ENCODE measurements around the gene CCNA1.
A peak's percentile ranks its signal among the peaks of the same experiment; 100 is the strongest.

CCNA1 gene

DNA sequence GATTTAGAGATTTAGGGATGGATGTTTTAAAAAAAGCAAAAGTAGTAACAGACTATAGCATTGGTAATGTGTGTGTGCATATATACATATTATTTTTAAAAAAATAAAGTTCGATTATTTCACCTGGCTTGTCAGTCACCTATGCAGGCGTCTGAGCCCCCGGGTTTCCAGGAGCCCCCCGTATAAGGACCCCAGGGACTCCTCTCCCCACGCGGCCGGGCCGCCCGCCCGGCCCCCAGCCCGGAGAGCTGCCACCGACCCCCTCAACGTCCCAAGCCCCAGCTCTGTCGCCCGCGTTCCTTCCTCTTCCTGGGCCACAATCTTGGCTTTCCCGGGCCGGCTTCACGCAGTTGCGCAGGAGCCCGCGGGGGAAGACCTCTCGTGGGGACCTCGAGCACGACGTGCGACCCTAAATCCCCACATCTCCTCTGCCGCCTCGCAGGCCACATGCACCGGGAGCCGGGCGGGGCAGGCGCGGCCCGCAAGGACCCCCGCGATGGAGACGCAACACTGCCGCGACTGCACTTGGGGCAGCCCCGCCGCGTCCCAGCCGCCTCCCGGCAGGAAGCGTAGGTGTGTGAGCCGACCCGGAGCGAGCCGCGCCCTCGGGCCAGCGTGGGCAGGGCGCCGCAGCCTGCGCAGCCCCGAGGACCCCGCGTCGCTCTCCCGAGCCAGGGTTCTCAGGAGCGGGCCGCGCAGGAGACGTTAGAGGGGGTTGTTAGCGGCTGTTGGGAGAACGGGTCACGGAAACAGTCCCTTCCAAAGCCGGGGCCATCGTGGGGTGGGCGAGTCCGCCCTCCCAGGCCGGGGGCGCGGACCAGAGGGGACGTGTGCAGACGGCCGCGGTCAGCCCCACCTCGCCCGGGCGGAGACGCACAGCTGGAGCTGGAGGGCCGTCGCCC, 840 bp upstream of the CCNA1 start:
- peak overlapping the region; percentile 62 for H3K4me3 ChIP-seq (replicated peaks; ENCODE audit: low read depth, low read length)
- DNase-seq (ENCODE audit: low read depth), result no peak
- TF ChIP-seq, protein P1, sequence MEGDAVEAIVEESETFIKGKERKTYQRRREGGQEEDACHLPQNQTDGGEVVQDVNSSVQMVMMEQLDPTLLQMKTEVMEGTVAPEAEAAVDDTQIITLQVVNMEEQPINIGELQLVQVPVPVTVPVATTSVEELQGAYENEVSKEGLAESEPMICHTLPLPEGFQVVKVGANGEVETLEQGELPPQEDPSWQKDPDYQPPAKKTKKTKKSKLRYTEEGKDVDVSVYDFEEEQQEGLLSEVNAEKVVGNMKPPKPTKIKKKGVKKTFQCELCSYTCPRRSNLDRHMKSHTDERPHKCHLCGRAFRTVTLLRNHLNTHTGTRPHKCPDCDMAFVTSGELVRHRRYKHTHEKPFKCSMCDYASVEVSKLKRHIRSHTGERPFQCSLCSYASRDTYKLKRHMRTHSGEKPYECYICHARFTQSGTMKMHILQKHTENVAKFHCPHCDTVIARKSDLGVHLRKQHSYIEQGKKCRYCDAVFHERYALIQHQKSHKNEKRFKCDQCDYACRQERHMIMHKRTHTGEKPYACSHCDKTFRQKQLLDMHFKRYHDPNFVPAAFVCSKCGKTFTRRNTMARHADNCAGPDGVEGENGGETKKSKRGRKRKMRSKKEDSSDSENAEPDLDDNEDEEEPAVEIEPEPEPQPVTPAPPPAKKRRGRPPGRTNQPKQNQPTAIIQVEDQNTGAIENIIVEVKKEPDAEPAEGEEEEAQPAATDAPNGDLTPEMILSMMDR (IDR thresholded peaks at IDR 0.05; ENCODE audit: low read length, missing control alignments), result no peak

DNA sequence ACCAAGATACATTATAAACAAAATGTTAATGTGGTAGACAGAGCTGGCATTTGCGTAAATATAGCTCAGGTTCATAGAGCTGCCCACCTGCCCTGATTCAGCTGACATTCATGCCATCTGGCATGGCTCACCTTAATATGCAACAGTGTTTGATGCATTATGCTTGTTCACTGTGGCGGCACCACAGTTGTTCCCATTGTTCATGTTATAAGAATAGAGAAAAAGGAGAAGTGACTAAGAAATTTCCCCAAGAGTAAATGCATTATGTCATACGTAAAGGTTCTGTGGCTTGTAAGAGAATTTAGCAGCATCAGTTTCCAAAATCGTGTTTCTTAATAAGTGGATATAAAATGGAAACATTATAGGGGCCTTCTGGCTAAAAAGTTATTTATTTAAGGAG, 4.5 kb downstream of the CCNA1 start:
- no peak for DNase-seq (ENCODE audit: low read depth)
- no peak overlapping the region for H3K4me3 ChIP-seq (replicated peaks; ENCODE audit: low read depth, low read length)
- TF ChIP-seq, protein P1 (IDR thresholded peaks at IDR 0.05; ENCODE audit: low read length, missing control alignments), result no peak

GRCh38 chr13:36438594-36439483, 6.5 kb downstream of the CCNA1 start:
- DNase-seq (ENCODE audit: low read depth), result no peak
- TF ChIP-seq, protein P1 (IDR thresholded peaks at IDR 0.05; ENCODE audit: low read length, missing control alignments), result no peak
- H3K4me3 ChIP-seq (replicated peaks; ENCODE audit: low read depth, low read length), result no peak overlapping the region

- H3K4me3 ChIP-seq (replicated peaks; ENCODE audit: low read depth, low read length), result no peak overlapping the region
- DNase-seq (ENCODE audit: low read depth), result no peak
- TF ChIP-seq, protein P1 (IDR thresholded peaks at IDR 0.05; ENCODE audit: low read length, missing control alignments), result no peak
Observed at GRCh38 chr13:36445278-36445677, 13.0 kb downstream of the CCNA1 start.

- H3K4me3 ChIP-seq (replicated peaks; ENCODE audit: low read depth, low read length), result no peak overlapping the region
- TF ChIP-seq, protein P1 (IDR thresholded peaks at IDR 0.05; ENCODE audit: low read length, missing control alignments), result no peak
- DNase-seq (ENCODE audit: low read depth), result peak; percentile 76
Observed at GRCh38 chr13:36445891-36446351, 13.6 kb downstream of the CCNA1 start.

- TF ChIP-seq, protein P1 (IDR thresholded peaks at IDR 0.05; ENCODE audit: low read length, missing control alignments), result no peak
- H3K4me3 ChIP-seq (replicated peaks; ENCODE audit: low read depth, low read length), result no peak overlapping the region
- DNase-seq (ENCODE audit: low read depth), result peak; percentile 56
Observed at GRCh38 chr13:36447501-36447900, 15.2 kb downstream of the CCNA1 start.
